Astrocyte of the spinal cord (primary cell): ENCODE results near the gene EPHB3.

Source experiments
- DNase-seq: peaks from one replicate; pipeline ENCODE4 v3.0.0; 2011; ENCODE audit warnings: low read depth, low spot score
- H3K4me3 ChIP-seq: 2 replicates; pipeline ENCODE4 v1.5.1; 2011; ENCODE audit warnings: low read depth, mild to moderate bottlenecking, low read length, moderate library complexity
- CTCF ChIP-seq: IDR thresholded peaks from 2 replicates; pipeline ENCODE4 v1.5.1; 2012; ENCODE audit warnings: low read depth, mild to moderate bottlenecking, low read length, inconsistent platforms
- in situ Hi-C: cut with HindIII; loops from 2 replicates; pipeline ENCODE4 v1.10.0; 2017; ENCODE audit warnings: low sequenced_read_pairs

The EPHB3 gene

GRCh38 chr3:184572633-184573270, 11.2 kb downstream of the EPHB3 start:
- no peak overlapping the region for H3K4me3 ChIP-seq
- no peak for TF ChIP-seq CTCF
- no peak for DNase-seq
- in situ Hi-C loops = no loop called here

- no peak for TF ChIP-seq CTCF
- in situ Hi-C loops = no loop called here
- H3K4me3 ChIP-seq = no peak overlapping the region
- no peak for DNase-seq
These were observed 13.2 kb downstream of the EPHB3 start for GRCh38 chr3:184574515-184575417.

GRCh38 chr3:184575701-184576100, 14.1 kb downstream of the EPHB3 start:
- in situ Hi-C loops = no loop called here
- no peak overlapping the region for H3K4me3 ChIP-seq
- no peak for TF ChIP-seq CTCF
- DNase-seq = no peak

- in situ Hi-C loops = no loop called here
- no peak for DNase-seq
- no peak overlapping the region for H3K4me3 ChIP-seq
- no peak for TF ChIP-seq CTCF
These were observed 15.1 kb downstream of the EPHB3 start for GRCh38 chr3:184576457-184577240.

GRCh38 chr3:184577546-184577945, 16.0 kb downstream of the EPHB3 start:
- TF ChIP-seq CTCF = no peak
- no peak for DNase-seq
- in situ Hi-C loops = no loop called here
- no peak overlapping the region for H3K4me3 ChIP-seq

GRCh38 chr3:184578218-184578617, 16.6 kb downstream of the EPHB3 start:
- DNase-seq = no peak
- no peak for TF ChIP-seq CTCF
- in situ Hi-C loops = no loop called here
- no peak overlapping the region for H3K4me3 ChIP-seq
